HG03342 (cell line): ENCODE data around the gene PRPF18.
"Not testable (repeated sequence)": the region's sequence is repeated elsewhere in the genome, so short reads cannot be mapped to it uniquely, and the experiment has no call there.

Source experiments
- ATAC-seq: cut with Tn5 transposase; IDR thresholded peaks from one replicate; pipeline ENCODE4 v1.9.1; 2021; ENCODE audit warnings: mild to moderate bottlenecking, moderate library complexity; ENCODE audit not compliant: unreplicated experiment

The PRPF18 gene, protein sequence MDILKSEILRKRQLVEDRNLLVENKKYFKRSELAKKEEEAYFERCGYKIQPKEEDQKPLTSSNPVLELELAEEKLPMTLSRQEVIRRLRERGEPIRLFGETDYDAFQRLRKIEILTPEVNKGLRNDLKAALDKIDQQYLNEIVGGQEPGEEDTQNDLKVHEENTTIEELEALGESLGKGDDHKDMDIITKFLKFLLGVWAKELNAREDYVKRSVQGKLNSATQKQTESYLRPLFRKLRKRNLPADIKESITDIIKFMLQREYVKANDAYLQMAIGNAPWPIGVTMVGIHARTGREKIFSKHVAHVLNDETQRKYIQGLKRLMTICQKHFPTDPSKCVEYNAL

DNA sequence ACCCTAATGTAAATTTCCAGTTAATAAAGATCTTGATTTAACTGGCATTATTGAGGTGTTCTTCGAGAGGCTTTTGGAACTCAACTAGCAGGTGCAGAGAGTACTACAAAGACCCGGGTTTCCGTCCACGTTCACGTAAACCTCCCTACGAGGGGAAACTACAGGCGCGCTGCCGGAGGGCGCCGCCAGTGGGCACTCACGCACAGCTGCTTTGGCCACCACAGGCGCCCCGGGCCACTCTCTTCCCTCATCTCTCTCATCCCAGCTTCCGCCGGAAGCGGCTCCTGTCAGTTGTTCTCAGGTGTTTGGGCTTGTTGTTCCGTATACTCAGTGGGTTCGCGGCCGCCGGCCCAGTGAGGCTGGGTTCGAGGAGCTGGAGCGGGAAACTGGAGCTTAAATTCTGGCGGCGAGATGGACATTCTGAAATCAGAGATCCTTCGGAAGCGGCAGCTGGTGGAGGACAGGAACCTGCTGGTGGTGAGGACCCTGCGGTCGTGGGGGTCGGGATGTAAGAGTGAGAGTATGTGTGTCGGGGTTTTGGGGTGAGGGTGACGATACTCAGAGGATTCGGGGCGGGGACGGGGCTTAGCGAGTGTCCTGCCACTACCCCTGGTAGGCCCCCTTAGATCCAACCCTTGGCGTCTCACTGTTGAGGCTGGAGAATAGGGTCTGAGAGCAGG lies at the start of gene PRPF18:
PRPF18 (plus strand) TSS at position 290 of the 680 bp plus-strand sequence; CDS start at position 412, 122 bp downstream.
- ATAC-seq = peak; percentile 99

DNA sequence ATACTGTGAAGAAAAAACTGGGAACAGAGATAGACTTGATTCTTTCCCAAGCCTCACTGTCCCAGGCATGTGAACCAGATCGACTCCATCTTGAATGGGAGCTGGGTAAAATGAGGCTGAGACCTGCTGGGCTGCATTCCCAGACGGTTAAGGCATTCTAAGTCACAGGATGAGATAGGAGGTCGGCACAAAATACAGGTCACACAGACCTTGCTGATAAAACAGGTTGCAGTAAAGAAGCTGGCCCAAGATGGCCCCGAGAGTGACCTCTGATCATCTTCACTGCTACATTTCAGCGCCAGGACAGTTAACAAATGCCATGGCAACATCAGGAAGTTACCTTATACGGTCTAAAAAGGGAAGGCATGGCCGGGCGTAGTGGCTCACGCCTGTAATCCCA lies 48.8 kb upstream of the PRPF18 start:
- ATAC-seq = not testable (repeated sequence)

DNA sequence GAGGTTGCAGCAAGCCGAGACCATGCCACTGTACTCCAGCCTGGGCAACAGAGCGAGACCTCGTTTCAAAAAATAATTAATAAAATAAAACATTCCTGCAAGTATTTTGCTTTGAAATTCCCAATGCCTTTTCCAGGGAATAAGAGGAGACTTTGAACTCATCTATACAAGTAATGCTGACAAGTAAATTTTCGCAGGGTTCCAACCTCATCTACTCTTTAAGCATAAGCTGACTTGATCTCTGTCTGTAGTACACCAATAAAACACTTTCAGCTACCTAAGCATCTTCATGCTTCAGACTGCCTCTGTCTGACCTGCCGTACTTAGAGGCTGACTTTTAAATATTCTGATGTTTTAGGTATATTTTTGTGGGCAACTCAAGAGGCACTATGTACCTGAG lies 44.2 kb upstream of the PRPF18 start:
- no peak for ATAC-seq

DNA sequence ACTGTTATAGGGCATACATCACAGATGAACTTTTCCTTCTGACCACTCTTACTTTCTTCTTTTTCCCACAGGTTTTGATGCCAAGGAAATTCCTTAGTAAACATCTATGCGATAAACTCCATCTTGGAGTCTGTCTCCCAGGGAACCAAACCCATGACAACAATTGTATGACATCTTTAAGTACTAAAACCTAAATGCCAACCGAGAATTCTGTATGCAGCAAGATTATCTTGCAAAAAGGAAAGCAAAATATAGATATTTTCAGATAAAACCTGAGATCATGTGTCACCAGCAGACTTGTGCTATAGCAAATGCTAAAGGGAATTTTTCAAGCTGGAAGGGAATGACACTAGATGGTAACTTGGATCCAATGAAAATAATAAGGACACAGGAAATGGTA lies 36.0 kb upstream of the PRPF18 start:
- no peak for ATAC-seq

DNA sequence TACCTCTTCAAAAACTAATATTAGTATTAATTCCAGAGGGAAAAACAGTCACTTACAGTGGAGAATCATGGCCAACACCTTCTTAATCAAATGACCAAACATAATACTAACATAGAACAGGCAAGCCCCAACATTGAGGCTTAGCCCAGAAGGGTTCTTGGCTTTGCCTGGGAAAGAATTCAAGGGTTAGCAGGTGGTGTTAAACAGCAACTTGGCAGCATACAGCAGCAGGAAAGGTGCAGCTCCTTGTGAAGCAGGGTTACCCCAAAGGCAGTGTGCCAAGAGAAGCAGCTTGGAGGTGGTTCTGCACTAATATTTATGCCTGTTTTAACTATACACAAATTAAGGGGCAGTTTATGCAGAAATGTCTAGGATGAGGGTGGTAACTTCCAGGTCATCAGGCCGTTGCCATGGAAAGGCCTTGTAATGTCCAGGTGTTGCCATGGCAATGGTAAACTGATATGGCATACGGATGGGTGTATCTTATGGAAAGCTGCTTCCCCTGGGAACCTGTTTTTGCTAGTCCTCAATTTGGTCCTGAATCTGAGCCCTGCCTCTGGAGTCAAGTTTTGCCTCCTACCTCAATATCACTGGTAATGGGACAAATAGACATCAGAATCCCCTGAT lies 30.8 kb upstream of the PRPF18 start:
- no peak for ATAC-seq

DNA sequence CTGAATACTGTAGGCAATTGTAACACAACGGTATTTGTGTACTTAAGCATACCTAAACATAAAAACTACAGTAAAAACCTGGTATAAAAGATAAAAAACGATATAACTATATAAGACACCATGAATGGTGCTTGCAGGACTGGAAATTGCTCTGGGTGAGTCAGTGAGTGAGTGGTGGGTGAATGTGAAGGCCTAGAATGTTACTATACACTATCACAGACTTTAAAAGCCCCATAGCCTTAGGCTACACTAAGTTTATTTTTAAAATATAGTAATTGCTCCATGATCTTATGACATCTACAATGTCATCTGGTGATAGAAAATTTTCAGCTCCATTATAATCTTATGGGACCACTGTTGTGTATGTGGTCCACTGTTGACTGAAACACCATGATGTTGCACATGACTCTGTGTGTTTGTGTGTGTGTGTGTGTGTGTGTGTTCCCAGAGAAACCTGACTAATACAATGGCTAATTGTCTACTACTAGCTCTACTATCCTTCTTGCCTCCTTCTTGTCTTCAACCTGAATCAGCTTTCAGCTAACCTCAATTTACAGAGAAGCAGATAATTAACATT lies 27.6 kb upstream of the PRPF18 start:
- no peak for ATAC-seq

DNA sequence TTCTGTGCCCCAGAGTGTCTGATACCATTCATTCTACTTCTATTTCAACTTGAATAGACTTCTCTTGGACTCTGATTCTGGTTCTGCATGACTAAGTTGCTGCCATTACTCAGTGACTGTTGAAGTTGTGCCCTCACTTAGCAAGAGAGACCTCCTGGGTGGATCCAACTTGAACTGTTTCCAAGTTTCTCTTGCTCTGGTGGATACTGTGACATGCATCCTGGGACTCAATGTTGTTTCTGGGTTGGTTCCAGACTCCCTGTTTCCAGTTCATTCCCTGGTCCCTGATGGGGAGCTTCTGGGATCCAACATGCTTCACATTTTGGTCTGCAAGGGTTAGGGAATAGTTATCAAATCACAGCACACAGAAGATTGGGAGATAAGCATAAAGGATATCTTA lies 26.2 kb upstream of the PRPF18 start:
- no peak for ATAC-seq

DNA sequence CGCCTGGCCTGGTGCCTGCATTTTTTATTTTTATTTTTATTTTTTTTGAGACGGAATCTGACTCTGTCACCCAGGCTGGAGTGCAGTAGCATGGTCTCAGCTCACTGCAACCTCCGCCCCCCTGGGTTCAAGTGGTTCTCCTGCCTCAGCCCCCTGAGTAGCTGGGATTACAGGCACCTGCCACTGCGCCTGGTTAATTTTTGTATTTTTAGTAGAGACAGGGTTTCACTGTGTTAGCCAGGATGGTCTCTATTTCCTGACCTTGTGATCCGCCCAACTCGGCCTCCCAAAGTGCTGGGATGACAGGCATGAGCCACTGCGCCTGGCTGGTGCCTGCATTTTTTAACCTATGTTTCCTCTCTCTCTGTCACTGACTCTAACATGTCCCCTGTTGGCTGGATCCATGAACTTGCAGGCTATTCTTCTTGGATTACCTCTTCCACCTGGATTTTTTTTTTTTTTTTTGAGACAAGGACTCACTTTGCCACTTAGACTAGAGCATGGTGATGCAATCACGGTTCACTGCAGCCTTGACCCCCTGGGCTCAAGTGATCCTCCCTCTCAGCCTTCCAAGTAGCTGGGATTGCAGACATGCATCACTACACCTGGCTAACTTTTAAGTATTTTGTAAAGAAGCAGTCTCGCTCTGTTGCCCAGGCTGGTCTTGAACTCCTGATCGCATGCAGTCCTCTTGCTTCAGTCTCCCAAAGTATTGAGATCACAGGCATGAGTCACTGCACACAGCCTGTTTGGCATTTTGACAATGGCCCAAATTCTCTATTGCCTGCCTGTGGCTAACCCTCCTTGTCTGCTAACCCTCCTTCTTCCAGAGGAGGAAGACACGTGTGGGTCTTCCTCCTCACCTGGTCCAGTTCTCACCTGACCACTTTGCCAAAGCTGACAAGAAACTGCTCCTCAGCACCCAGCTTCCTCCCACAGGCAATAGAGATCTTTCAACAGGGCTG lies 23.0 kb upstream of the PRPF18 start:
- ATAC-seq = no peak

DNA sequence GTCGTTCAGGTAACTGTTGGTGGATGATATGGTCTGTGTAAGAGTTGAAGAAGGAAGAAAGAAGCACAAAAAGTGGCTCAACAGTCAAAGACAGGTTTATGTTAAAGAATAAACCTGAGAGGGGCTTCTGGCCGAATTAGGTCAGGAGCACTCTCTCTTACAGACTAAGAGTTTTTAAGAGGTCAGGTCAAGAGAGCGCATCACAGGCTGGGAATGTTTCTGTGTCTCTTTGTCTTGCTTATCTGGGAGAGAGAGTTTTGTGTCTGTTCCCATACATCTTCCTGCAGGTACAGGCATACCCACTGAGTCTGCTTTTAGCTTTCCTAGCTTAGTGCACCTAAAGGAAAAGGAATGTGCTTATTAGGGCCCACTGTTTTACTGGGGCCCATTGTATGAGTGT lies 22.2 kb upstream of the PRPF18 start:
- no peak for ATAC-seq

DNA sequence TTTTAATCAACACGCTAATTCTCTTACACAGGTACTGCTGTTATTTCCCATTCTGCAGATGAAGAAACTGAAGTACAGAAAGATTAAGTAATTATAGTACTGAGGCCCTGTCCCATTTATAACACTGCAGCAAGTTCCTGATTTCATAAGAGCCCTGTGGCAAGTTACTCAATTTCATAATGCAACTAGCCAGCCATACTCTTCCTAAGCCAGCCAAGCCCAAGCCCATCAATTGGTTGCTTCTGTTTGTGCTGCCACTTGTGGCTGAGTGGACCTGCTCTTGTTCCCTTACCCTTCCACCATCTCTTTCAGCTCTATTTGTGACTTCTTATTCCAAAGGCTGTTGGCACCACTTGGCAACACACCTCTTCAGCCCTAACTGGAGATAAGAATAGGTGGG lies 19.7 kb upstream of the PRPF18 start:
- no peak for ATAC-seq

DNA sequence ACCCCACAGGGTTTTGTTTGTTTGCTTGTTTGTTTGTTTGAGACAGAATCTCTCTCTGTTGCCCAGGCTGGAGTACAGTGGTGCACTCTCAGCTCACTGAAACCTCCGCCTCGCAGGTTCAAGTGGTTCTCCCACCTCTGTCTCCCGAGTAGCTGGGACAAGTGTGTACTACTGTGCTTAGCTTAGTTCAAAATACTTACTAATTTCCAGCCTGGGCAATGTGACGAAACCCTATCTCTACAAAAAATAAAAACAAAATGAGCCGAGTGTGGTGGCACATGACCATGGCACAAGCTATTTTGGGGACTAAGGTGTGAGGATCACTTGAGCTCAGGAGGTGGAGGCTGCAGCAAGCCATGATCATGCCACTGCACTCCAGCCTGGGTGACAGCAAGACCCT lies 15.2 kb upstream of the PRPF18 start:
- ATAC-seq = no peak

DNA sequence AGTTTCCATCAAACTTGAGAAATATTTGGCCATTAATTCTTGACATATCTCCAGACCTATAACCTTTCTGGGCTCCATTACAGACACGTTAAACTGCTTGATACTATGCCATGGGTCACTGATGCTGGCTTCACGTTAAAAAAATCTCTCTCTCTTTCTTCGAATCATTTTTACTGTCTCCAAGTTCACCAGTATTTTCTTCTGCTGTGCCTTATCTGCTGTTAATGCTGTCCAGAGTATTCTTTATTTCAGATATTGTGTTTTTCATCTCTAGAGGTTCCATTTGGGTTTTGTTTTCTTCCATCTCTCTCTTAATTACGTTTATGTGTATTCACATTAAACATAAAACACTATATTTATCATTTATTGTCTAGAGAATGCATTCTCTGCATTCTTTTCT lies 12.8 kb upstream of the PRPF18 start:
- no peak for ATAC-seq

DNA sequence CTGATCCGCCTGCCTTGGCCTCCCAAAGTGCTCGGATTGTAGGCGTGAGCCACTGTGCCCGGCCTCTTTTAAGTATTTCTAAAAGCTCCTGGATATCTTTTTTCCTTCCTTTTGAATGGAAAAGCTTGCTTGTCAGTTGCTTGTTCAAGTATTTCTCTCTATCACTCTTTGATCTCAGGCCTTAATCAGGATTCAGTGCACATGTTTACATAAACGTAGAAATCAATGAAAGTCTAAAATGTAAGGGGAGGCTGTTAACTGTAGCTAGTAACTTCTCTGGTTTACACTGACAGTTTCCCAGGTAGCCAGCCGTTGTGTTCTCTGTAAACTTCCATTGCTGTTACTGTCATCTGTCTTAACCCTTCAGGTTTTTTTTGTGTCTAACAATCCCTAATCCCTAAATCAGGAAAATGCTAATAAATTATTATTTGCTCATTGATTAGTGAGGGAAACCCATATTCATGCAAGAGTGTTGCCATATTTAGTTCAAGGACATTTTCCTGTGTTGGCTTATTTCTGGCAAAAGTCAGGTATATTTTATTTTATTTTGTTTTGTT lies 1.5 kb upstream of the PRPF18 start:
- no peak for ATAC-seq

DNA sequence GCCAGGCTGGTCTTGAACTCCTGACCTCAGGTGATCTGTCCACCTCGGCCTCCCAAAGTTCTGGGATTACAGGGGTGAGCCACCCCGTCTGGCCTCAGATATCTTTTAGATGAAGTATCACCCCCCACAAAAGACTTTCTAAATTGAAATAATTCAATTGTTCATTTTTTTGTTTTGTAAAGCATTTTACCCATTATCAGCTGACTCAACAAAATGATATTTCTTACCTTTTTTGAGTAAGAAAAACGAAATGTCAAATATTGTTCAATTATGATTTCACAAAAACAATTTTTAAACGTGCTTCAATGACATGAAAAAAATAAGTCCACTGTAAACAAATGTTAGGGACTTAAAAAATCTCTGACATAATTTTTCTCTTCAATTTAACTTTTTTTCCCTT lies 822 bp upstream of the PRPF18 start:
- no peak for ATAC-seq

DNA sequence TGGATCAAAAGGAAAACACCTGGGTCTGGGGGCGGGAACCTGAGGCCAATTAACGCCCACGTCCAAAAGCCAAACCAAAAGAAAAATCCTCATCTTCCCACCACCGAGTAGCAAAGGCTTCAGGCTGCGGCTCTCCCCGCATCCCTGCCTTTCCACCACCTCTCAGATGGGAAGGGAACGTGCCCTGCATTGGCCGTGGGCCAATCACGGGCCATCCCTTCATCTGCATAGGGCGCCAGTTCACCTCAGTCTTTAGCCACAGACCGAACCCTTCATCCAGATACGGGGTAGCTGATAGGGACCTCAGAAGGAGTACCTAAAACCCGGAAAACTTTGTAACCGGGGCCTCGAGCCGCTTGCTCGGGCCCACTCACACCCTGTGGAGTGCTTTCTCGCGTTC lies 626 bp downstream of the PRPF18 start:
- no peak for ATAC-seq

DNA sequence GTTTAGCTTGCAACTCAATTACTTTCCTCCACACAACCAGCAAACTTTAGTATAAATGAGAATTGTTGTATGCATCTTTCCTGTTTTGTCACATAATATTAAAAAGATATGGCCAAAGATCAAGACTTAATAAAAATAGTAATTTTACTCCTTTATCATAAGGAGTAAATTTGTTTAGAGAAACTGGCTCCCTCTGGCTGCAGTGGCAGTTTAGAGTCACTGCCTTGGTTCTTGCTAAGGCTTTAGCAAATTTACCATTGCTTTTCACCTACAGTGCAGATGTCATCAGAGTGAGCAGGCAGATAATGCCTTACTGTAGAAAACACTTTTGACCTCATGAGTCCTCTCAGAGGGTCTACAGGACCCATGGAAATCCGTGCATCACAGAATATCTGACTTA lies 2.6 kb downstream of the PRPF18 start:
- ATAC-seq = no peak

DNA sequence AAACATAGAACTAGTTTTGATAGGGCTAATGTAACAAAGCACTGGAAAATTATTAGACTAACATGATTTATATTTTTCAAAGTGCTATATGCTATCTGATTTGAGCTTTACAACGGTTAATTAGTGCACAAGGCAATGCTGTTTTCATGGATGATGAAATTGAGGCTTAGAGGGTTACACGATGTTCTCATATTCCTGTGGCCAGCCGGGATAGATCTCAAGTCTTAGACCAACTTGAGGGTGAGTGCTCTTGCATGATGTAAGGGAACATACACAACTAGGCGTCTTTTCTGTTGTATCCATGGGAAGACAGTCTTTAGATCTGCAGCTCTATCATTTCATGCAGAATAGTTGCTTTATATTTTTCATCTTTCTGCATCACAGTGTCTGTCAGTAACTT lies 4.1 kb downstream of the PRPF18 start:
- ATAC-seq = no peak

DNA sequence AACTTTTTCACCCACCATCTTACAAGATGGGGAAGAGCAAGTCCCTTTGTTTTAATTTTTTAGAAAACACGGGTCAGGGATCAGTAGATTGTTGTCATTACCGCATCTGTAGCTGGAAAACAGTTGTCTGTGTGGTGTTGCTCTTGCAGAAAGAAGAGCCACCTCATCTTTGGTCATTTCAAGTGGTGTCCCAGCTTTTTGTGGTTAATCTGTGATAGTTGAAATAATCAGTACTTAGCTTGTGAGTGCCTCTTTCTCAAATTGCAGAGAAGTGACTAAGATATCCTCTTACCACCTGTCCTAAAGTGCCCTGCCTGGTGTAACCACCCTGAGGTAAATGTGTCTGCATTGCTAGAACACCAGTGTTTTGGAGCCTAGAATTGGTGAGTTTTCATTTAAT lies 5.5 kb downstream of the PRPF18 start:
- ATAC-seq = no peak

DNA sequence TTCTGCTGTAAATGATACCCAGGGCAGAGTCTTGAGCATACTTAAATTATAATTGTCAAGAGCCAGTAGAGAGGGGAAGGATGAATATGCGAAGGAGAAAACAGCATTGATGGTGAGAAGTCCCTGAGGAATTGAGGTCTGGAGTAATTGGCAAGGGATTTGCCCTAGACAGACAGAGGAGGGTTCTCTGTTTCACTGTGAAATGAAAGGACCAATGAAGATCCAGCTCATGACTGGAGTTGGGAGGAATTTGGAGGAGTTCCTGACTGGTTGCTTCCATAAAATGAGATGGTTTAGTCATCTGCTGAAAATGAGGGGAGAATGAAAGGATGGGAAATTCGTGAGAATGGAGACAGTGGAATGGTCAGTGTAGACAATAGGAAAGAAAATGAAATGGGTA lies 6.8 kb downstream of the PRPF18 start:
- no peak for ATAC-seq

DNA sequence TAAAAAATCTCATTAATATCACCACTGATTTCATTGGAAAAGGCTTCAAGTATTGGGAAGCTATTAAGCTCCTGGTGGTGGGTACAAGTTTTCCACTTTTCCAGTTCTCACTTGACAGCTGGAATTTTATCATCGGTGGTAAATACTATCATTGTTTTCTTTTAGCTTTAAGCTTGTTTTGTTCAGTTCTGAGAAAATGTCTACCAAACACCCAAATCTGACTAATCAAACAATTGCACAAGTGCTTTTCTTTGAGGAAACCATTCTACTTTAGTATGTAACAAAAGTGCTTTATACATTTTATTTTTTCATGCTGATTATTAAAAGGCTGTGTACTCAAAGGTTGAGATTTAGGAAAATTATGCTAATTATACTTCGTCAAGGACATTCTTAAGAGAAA lies 7.9 kb downstream of the PRPF18 start:
- no peak for ATAC-seq
